BJ (cell line): ENCODE measurements around the gene DAD1. TPM values are rescaled to one million over a fixed set of nuclear protein-coding genes. Genes with fewer than 3 reads are reported as not detected.
"Not testable (repeated sequence)": the region's sequence is repeated elsewhere in the genome, so short reads cannot be mapped to it uniquely, and the experiment has no call there.

Experiments
- CTCF ChIA-PET: fragments of 350-600 bp; formaldehyde crosslinking; extraction: SDS; loops from one replicate; lab custom pipeline; 2021; ENCODE audit warnings: antibody characterized with exemption, inconsistent platforms; lab: Yijun Ruan, JAX
- POLR2A ChIA-PET: fragments of 300-600 bp; sonication (Branson Sonifier 250); formaldehyde crosslinking; extraction: SDS; loops from one replicate; lab custom pipeline; 2021; ENCODE audit warnings: antibody characterized with exemption; lab: Charles Lee
- DNase-seq: peaks from one replicate; pipeline ENCODE4 v3.0.0-alpha.2; 2011; ENCODE audit warnings: low read depth
- H3K27me3 ChIP-seq: 2 replicates; pipeline ENCODE4 v1.6.0; 2011; ENCODE audit warnings: low read length; ENCODE audit not compliant: control insufficient read depth, insufficient read depth
- H3K36me3 ChIP-seq: 2 replicates; pipeline ENCODE4 v1.5.1; 2011; ENCODE audit warnings: low read length; ENCODE audit not compliant: control insufficient read depth, insufficient read depth
- H3K4me3 ChIP-seq: 2 replicates; pipeline ENCODE4 v1.5.1; 2011; ENCODE audit warnings: low read depth, mild to moderate bottlenecking, control low read depth, low read length
- polyA plus RNA-seq: library from polyadenylated mRNA; depleted of rRNA; stranded (reverse); fragments of >200 nt; gene quantifications from 2 replicates; pipeline ENCODE4 v1.2.3, GENCODE V29; 2011
- TF ChIP-seq, protein P1 (sequence below): IDR thresholded peaks from 2 replicates; pipeline ENCODE4 v1.5.1; 2011; ENCODE audit warnings: low read depth, mild to moderate bottlenecking, control low read depth, inconsistent platforms, low read length, moderate library complexity; ENCODE audit not compliant: insufficient read depth

Gene DAD1
- polyA plus RNA-seq, 1 experiment, result 383 TPM

- H3K36me3 ChIP-seq, result no peaks in the 10 kb centered on the region
- peaks cover 3% of the 10 kb centered on the region; the same call in 1 of the 2 replicates for H3K27me3 ChIP-seq
- H3K4me3 ChIP-seq, result no peak overlapping the region
- ChIA-PET CTCF (no interaction called here), POLR2A (no interaction called here)
- no peak for DNase-seq
- TF ChIP-seq, protein P1, sequence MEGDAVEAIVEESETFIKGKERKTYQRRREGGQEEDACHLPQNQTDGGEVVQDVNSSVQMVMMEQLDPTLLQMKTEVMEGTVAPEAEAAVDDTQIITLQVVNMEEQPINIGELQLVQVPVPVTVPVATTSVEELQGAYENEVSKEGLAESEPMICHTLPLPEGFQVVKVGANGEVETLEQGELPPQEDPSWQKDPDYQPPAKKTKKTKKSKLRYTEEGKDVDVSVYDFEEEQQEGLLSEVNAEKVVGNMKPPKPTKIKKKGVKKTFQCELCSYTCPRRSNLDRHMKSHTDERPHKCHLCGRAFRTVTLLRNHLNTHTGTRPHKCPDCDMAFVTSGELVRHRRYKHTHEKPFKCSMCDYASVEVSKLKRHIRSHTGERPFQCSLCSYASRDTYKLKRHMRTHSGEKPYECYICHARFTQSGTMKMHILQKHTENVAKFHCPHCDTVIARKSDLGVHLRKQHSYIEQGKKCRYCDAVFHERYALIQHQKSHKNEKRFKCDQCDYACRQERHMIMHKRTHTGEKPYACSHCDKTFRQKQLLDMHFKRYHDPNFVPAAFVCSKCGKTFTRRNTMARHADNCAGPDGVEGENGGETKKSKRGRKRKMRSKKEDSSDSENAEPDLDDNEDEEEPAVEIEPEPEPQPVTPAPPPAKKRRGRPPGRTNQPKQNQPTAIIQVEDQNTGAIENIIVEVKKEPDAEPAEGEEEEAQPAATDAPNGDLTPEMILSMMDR, result no peak
Measured at GRCh38 chr14:22629361-22629760, 40.3 kb upstream of the DAD1 start.

DNA sequence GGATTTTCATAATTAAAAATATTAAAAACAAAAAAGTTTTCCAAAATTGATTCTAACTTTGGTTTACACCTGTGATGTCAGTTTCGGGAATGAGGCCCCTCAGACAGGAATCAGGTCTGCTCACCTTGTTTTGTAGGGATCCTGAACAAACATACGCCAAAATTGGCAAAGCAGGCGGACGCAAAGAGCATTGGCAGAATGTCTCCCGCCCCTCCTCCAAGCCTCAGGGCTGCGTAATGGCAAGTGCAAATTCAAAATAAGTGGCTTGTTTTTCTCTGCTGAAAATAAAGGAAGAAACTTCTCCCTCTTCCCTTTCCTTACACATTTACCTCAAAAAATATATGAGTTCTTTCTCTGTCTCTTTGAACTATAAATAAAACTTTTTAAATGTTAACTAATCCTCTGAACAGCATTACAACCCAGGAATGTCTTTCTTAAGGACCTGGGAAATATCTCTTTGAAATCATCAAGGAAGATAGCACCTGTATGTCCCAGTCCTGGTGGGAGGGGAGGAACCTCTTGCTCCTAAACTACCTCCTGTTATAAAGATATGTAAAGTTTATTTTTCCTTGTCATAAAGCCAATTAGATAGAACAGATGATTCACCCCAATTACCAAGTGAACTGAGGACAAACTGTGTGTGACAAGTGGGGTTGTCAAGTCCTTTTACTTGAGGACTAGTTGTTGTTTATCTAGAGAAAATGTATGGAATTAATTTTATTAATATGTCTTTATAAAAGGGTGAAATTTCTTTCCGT lies 38.7 kb upstream of the DAD1 start:
- H3K4me3 ChIP-seq, result no peak overlapping the region
- ChIA-PET POLR2A (no interaction called here), CTCF (no interaction called here)
- TF ChIP-seq, protein P1, result no peak
- peaks cover 3% of the 10 kb centered on the region; the same call in 1 of the 2 replicates for H3K27me3 ChIP-seq
- H3K36me3 ChIP-seq, result no peaks in the 10 kb centered on the region
- no peak for DNase-seq

DNA sequence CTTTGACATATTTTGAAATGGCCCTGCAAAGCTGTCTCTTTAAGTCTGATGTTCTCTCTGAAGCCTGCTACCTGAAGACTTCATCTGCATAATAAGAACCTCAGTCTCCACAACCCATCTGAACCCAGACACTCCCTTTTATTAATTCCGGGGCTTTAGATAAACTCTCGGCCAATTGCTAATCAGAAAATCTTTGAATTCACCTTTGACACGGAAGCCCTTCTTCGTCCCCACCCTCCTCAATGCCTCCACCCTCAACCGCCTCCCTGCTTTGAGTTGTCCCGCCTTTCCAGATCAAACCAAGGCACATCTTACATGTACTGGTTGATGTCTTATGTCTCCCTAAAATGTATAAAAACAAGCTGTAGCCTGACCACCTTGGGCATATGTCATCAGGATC lies 37.6 kb upstream of the DAD1 start:
- Histone ChIP-seq H3K36me3 (no peaks in the 10 kb centered on the region), H3K4me3 (no peak overlapping the region), H3K27me3 (no peaks in the 10 kb centered on the region)
- TF ChIP-seq, protein P1, result no peak
- ChIA-PET CTCF (interaction anchor here (1.0 to 1.1 kb wide), 2 partner anchors 9 to 15 kb away, joined by 3 to 4 read pairs; no protein-coding TSS in a partner anchor), POLR2A (no interaction called here)
- no peak for DNase-seq

GRCh38 chr14:22623047-22623446 lies 34.0 kb upstream of the DAD1 start:
- POLR2A ChIA-PET, result no interaction called here
- no peak overlapping the region for H3K4me3 ChIP-seq
- TF ChIP-seq, protein P1, result no peak
- no peaks in the 10 kb centered on the region for H3K36me3 ChIP-seq
- no peaks in the 10 kb centered on the region for H3K27me3 ChIP-seq
- no peak for DNase-seq
- CTCF ChIA-PET, result no interaction called here

DNA sequence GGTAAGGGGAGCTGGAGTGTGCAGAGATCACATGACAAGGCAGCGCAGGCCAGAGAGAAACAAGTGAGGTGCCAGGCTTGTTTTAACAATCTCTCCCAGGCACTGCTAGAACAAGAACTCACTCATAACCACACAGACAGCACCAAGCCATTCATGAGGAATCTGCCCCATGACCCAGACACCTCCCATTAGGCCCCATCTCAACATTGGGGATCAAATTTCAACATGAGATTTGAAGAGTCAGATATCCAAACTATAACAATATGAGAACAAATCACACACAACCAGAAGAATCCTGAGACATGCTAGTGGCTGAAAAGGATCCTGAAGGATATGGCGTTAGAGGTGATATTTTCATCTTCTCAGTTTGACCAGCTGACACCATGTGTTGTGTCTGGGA lies 33.2 kb upstream of the DAD1 start:
- DNase-seq, result no peak
- H3K27me3 ChIP-seq, result no peaks in the 10 kb centered on the region
- no peaks in the 10 kb centered on the region for H3K36me3 ChIP-seq
- H3K4me3 ChIP-seq, result no peak overlapping the region
- ChIA-PET CTCF (no interaction called here), POLR2A (no interaction called here)
- TF ChIP-seq, protein P1, result no peak

GRCh38 chr14:22615765-22616164 lies 26.7 kb upstream of the DAD1 start:
- H3K27me3 ChIP-seq, POLR2A ChIA-PET, H3K4me3 ChIP-seq, CTCF ChIA-PET, DNase-seq: not testable (repeated sequence)
- H3K36me3 ChIP-seq, result peaks cover 12% of the 10 kb centered on the region
